Heart left ventricle (tissue), 13 donors: ENCODE measurements around the gene CD53.

ENCODE experiments used
- CTCF ChIP-seq, 12 donors: fragments of 200-600 bp; sonication (generic) in 4 of 12; IDR thresholded peaks; one replicate each; pipeline versions ENCODE4 v1.5.0 to v1.8.0; 2018 to 2022; ENCODE audit warnings: antibody characterized with exemption in 12 of 12, mild to moderate bottlenecking in 5 of 12
- POLR2A ChIP-seq, 2 donors: fragments of 450-650 bp; IDR thresholded peaks; one replicate each; pipeline ENCODE4 v1.6.1; 2017; ENCODE audit warnings: antibody characterized with exemption in 2 of 2, mild to moderate bottlenecking in 2 of 2, moderate library complexity in 2 of 2
- donor health status: ischemic (EF 13 %, LVEDD 7.1; RV severe dilation, severe dysfunction).
- donor health status: DM: no; HTN: yes; CAD: no.
- donor health status: DM: no; HTN: no; CAD: no.
- donor health status: ischemic (EF 25% LVEDD 6.9; RV normal size, moderate dysfunction).
- donor health status: ischemic (EF 25% LVEDD 5.7; RV mildly dilated, moderate dysfunction).
- donor health status: ischemic (EF 35%, LVEDD 5.7; RV mildly dilated, moderate dysfunction).
- donor health status: nonischemic (EF 11% LVEDD 7.7; RV severe dilation, severe dysfunction).
- donor health status: DM: yes; HTN: yes; CAD: no.
- donor health status: PGD.
- donor health status: ischemic (EF 29% LVEDD 5.4; RV normal size, mild dysfunction).
- donor health status: nonischemic (EF 23%, LVEDD 6.1; RV moderate dilation, normal function).

GRCh38 chr1:110918016-110918415, 45.1 kb downstream of the CD53 start:
- TF ChIP-seq POLR2A (IDR thresholded peaks at IDR 0.05) (no peak), CTCF (IDR thresholded peaks at IDR 0.05) (no peak)
